Measurements from ENCODE around the gene CDK19. TPM values are rescaled to one million over a fixed set of nuclear protein-coding genes. Genes with fewer than 3 reads are reported as not detected.
"Not testable (repeated sequence)": the region's sequence is repeated elsewhere in the genome, so short reads cannot be mapped to it uniquely, and the experiment has no call there.

The CDK19 gene
- total RNA-seq, 1 donor, result 13.5 TPM

- peak; percentile 18 to 76 (median 71) for DNase-seq (ENCODE audit: low read depth in 2 of 3, low spot score in 2 of 3)
Measured at GRCh38 chr6:110814102-110815014, 911 bp downstream of the CDK19 start.

- DNase-seq (ENCODE audit: low read depth in 2 of 3, low spot score in 2 of 3), result no peak
Measured at GRCh38 chr6:110813338-110814101, 1.7 kb downstream of the CDK19 start.

DNA sequence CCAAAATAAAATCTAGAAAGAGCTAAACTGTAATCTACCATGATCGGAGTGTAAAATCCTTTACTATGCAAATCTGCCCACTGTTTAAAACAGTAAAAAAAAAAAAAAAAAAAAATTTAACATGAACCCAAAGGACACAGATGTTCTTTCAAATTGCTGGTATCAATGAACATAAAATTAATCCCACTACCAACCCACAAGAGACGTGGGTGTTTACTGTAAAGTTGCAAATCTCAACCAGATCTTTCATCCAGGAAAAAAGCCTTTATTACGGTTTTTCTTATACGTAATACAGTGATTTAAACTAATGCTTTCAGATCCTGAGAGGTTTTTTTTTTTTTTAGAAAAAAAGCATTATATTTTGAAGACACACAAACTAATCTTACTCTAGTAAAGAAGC is 2.5 kb downstream of the CDK19 start:
- no peak for DNase-seq (ENCODE audit: low read depth in 2 of 3, low spot score in 2 of 3)

DNA sequence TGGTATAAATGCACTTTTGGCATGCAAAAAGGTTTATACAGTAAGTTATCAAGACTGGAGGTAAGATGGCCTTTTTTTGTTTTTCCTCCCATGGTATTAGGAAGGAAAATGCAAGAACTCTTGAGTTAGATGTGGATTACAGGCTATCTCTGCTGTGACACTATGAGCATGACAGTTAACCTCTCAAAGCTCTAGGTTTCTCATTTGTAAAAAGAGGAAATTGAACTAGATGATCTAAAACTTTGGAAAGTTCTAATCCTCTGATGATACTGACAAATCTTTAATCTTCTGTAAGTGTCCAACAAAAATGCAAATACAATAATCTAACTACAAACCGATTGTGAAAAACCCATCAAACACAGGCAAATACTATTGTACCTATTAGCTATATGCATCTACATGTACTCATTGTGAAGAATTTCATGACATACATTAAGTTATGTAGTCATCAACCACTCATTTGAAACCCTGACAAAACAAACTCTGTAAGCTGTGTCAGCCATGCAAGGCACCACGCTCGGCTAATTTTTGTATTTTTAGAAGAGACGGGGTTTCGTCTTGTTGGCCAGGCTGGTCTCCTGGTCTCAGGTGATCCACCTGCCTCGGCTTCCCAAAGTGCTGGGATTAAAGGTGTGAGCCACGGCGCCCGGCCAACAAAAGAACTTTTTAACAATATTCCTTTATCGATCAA is 4.2 kb downstream of the CDK19 start:
- DNase-seq (ENCODE audit: low read depth in 2 of 3, low spot score in 2 of 3), result no peak

- no peak for DNase-seq (ENCODE audit: low read depth in 2 of 3, low spot score in 2 of 3)
Measured at GRCh38 chr6:110809792-110810191, 5.5 kb downstream of the CDK19 start.

- DNase-seq (ENCODE audit: low read depth in 2 of 3, low spot score in 2 of 3), result not testable (repeated sequence)
Measured at GRCh38 chr6:110802175-110802574, 13.1 kb downstream of the CDK19 start.

DNA sequence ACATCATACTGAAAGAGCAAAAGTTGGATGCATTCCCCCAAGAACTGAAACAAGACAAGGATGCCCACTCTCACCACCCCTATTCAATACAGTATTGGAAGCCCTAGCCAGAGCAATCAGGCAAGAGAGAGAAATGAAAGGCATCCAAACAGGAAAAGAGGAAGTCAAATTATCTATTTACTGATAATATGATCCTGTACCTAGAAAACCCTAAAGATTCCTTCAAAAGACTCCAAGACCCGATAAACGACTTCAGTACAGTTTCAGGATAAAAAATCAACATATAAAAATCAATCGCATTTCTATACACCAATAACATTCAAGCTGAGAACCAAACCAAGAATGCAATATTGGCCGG is 14.5 kb downstream of the CDK19 start:
- no peak for DNase-seq (ENCODE audit: low read depth in 2 of 3, low spot score in 2 of 3)

GRCh38 chr6:110800196-110800838 is 15.0 kb downstream of the CDK19 start:
- no peak for DNase-seq (ENCODE audit: low read depth in 2 of 3, low spot score in 2 of 3)

DNA sequence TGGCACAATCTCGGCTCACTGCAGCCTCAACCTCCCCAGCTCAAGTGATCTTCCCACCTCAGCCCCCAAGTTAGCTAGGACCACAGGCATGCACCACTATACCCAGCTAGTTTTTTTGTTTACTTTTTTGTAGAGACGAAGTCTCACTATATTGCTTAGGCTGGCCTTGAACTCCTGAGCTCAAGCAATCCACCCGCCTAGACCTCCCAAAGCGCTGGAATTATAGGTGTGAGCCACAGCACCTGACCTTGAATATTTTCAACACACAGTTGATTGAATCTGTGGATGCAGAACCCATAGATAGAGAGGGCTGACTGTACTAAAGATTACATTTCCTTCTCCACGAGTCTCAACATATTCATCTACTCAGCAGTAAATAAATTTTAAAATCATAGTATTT is 15.6 kb downstream of the CDK19 start:
- no peak for DNase-seq (ENCODE audit: low read depth in 2 of 3, low spot score in 2 of 3)

DNA sequence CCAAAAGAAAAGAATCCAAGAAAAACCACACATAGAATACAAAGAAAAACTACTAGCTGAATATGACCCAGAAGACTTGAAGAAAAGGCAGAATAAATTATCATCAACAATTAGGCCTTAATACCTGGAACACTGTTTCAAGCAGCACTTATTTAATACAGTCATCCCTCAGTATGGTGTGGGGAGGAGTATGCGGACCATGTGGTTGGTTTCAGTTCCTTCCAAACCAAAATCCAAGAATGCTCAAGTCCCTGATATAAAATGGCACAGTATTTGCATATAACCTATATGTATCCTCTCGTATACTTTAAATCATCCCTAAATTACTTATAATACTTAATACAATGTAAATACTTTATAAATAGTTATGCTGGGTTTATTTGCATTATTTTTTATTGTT is 16.1 kb downstream of the CDK19 start:
- no peak for DNase-seq (ENCODE audit: low read depth in 2 of 3, low spot score in 2 of 3)

GRCh38 chr6:110795271-110795670 is 20.0 kb downstream of the CDK19 start:
- DNase-seq (ENCODE audit: low read depth in 2 of 3, low spot score in 2 of 3), result no peak

DNA sequence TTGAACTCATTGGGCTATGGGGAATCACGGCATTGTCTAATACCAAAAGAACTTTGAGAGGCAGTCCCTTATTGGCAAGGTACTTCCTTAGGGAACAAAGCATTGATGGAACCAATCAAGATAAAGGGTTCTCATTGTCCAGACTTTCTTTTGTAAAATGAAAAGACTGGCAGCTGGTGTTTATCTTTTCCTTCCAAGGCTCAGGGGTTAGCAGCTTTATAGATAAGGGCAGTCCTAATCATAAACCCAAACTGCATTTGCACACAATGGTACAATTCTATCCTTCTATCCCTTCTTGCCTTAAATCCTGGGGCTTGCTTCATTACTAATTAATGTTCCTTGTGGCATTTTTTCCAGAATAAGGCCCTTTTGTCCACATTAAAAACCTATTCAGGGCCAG is 28.6 kb downstream of the CDK19 start:
- DNase-seq (ENCODE audit: low read depth in 2 of 3, low spot score in 2 of 3), result no peak

GRCh38 chr6:110786271-110786670 is 29.0 kb downstream of the CDK19 start:
- DNase-seq (ENCODE audit: low read depth in 2 of 3, low spot score in 2 of 3), result no peak

- no peak for DNase-seq (ENCODE audit: low read depth in 2 of 3, low spot score in 2 of 3)
Measured at GRCh38 chr6:110784610-110784979, 30.7 kb downstream of the CDK19 start.

- DNase-seq (ENCODE audit: low read depth in 2 of 3, low spot score in 2 of 3), result no peak
Measured at GRCh38 chr6:110781522-110782214, 33.6 kb downstream of the CDK19 start.

GRCh38 chr6:110778333-110778732 is 36.9 kb downstream of the CDK19 start:
- DNase-seq (ENCODE audit: low read depth in 2 of 3, low spot score in 2 of 3), result no peak

DNA sequence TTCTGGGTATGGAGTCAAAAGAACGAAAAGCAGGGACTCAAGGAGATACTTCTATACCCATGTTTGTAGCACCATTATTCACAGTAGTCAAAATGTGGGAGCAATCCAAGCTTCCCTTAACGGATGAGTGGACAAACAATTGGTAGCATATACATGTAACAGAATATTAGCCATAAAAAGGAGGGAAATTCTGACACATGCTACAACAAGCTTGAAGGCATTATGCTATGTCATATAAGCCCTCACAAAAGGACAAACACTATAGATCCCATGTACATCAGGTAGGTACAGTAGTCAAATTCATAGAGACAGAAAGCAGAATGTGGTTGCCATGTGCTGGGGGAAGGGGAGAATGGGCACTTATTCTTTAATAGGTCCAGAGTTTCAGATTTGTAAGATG is 37.6 kb downstream of the CDK19 start:
- no peak for DNase-seq (ENCODE audit: low read depth in 2 of 3, low spot score in 2 of 3)

DNA sequence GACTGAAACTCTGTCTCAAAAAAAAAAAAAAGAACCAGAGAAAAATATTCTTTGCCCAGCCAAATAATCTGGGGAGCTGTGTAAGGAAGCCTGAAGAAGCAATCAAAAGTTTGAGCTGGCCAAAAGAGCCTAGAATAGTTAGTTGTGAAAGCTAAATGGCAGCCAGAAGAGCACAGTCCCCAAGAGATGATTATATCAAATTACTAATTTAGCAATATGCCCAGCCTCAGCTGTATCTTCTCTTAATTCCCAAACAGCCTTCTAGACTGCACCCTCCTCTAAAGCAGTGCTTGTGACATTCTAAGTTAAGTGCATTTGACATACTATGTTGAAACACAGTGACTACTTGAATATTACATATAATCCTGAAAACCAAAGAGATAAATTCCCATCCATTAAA is 38.9 kb downstream of the CDK19 start:
- no peak for DNase-seq (ENCODE audit: low read depth in 2 of 3, low spot score in 2 of 3)

DNA sequence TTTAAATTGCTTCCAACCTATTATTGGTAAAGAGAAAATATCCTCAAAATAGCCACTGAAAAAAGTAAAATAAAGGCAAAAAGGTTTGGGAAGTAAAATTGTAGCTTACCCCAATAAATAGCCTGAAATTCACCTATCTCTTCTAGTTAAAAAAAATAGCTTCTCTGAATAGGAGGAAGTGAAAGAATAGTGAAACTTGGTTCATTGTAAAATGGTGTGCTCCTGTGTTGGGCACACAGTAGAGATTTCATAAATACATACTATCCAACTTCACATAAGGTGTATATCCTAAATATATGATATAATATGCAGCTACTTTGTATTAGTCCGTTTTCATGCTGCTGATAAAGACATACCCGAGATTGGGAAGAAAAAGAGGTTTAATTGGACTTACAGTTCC is 45.3 kb downstream of the CDK19 start:
- no peak for DNase-seq (ENCODE audit: low read depth in 2 of 3, low spot score in 2 of 3)

- no peak for DNase-seq (ENCODE audit: low read depth in 2 of 3, low spot score in 2 of 3)
Measured at GRCh38 chr6:110768057-110768456, 47.2 kb downstream of the CDK19 start.

Measured in hematopoietic multipotent progenitor cell (in vitro differentiated cells).